HepG2 (cell line): Measurements from ENCODE around the gene OR3A3. TPM values are rescaled to one million over a fixed set of nuclear protein-coding genes. Genes with fewer than 3 reads are reported as not detected.

Source experiments
- ATAC-seq: fragments of 200-7000 bp; cut with Tn5 transposase; 3 replicates; pipeline ENCODE4 v1.9.1; 2020; ENCODE audit warnings: mild to moderate bottlenecking, moderate library complexity
- BruUV-seq: library from RNA; stranded (reverse); fragments of 400-500 nt; replicated peaks from 2 replicates; lab custom pipeline; 2021; lab: Mats Ljungman, UMichigan
- CTCF ChIA-PET: fragments of 300-600 bp; formaldehyde crosslinking; extraction: SDS; loops from one replicate; lab custom pipeline; 2021; ENCODE audit warnings: low total read pairs, inconsistent platforms, low intra/inter-chr PET ratio; lab: Yijun Ruan, JAX
- POLR2A ChIA-PET: fragments of 350-600 bp; sonication (Branson Sonifier 250); formaldehyde crosslinking; loops from one replicate; lab custom pipeline; 2020; ENCODE audit warnings: antibody characterized with exemption, inconsistent platforms; lab: Yijun Ruan, JAX
- DNase-seq: peaks from one replicate; pipeline ENCODE4 v3.0.0-alpha.2; 2015; ENCODE audit warnings: low spot score
- FAIRE-seq: peaks from 3 replicates; lab custom pipeline; 2011; peaks lifted over from hg19 to GRCh38; lab: Jason Lieb, UNC
- H2AFZ ChIP-seq: one replicate; pipeline ENCODE4 v1.6.1; 2011; ENCODE audit warnings: low read length, inconsistent platforms
- H3K27ac ChIP-seq: fragments of 300-600 bp; 3 replicates; pipeline ENCODE4 v1.8.0; 2011; ENCODE audit warnings: mixed run types, mild to moderate bottlenecking, mixed read lengths, low read length, inconsistent platforms; ENCODE audit not compliant: insufficient read depth; ENCODE audit errors: extremely low read length
- H3K27me3 ChIP-seq, 2 experiments: fragments of 200-600 bp in 1 of 2; 2 replicates in 1 of 2; 3 replicates in 1 of 2; pipeline versions ENCODE4 v1.6.0 to v1.8.0; 2011; ENCODE audit warnings: low read length in 2 of 2, mild to moderate bottlenecking in 2 of 2, moderate library complexity in 2 of 2, inconsistent platforms in 1 of 2; ENCODE audit not compliant: insufficient read depth in 2 of 2, control insufficient read depth in 1 of 2
- H3K36me3 ChIP-seq, 2 experiments: fragments of 200-600 bp in 1 of 2; replicated peaks in 1 of 2; 2 replicates in 1 of 2; 3 replicates in 1 of 2; pipeline versions ENCODE4 v1.5.1 to v1.8.0; 2011; ENCODE audit warnings: low read length in 2 of 2, inconsistent platforms in 1 of 2; ENCODE audit not compliant: insufficient read depth in 2 of 2, control insufficient read depth in 1 of 2
- H3K4me1 ChIP-seq: 2 replicates; pipeline ENCODE4 v1.5.1; 2012; ENCODE audit warnings: low read length, inconsistent platforms; ENCODE audit not compliant: insufficient read depth
- H3K4me2 ChIP-seq: 2 replicates; pipeline ENCODE4 v1.6.0; 2011; ENCODE audit warnings: low read depth, low read length, inconsistent platforms
- H3K4me3 ChIP-seq, 3 experiments: fragments of 200-600 bp in 1 of 3; sonication (generic), shearing (Covaris generic) in 1 of 3; replicated peaks in 1 of 3; 2 replicates each; pipeline ENCODE4 v1.5.1; 2011 to 2016; ENCODE audit warnings: low read length in 3 of 3, inconsistent platforms in 2 of 3, low read depth in 2 of 3, mild to moderate bottlenecking in 2 of 3, control low read depth in 1 of 3, mixed read lengths in 1 of 3; ENCODE audit not compliant: insufficient read depth in 1 of 3
- H3K79me2 ChIP-seq: one replicate; pipeline ENCODE4 v1.6.1; 2011; ENCODE audit warnings: low read length, inconsistent platforms; ENCODE audit not compliant: insufficient read depth
- H3K9ac ChIP-seq: 2 replicates; pipeline ENCODE4 v1.6.0; 2011; ENCODE audit warnings: mild to moderate bottlenecking, low read depth, low read length, inconsistent platforms; ENCODE audit not compliant: insufficient read depth
- H3K9me3 ChIP-seq: 2 replicates; pipeline ENCODE4 v1.5.1; 2012; ENCODE audit warnings: mild to moderate bottlenecking, low read length
- H4K20me1 ChIP-seq: 2 replicates; pipeline ENCODE4 v1.6.0; 2011; ENCODE audit warnings: inconsistent platforms, mild to moderate bottlenecking, low read length, moderate library complexity; ENCODE audit not compliant: insufficient read depth
- BRD4 ChIP-seq: sonication (generic); formaldehyde crosslinking; IDR thresholded peaks from 2 replicates; pipeline ENCODE4 v1.4.0; 2020; ENCODE audit warnings: missing genetic modification reagents
- ELF4 ChIP-seq: sonication (generic); formaldehyde crosslinking; IDR thresholded peaks from 2 replicates; pipeline ENCODE4 v1.5.0; 2020; ENCODE audit warnings: missing genetic modification reagents, mild to moderate bottlenecking, moderate library complexity, borderline replicate concordance
- MEIS2 ChIP-seq: sonication (generic); formaldehyde crosslinking; IDR thresholded peaks from 2 replicates; pipeline ENCODE4 v1.9.0; 2021; ENCODE audit warnings: mild to moderate bottlenecking, missing genetic modification reagents
- MIER3 ChIP-seq: IDR thresholded peaks from 2 replicates; pipeline ENCODE4 v1.6.1; 2016; ENCODE audit warnings: missing compliant biosample characterization, borderline replicate concordance
- MXI1 ChIP-seq: IDR thresholded peaks from 3 replicates; pipeline ENCODE4 v1.6.1; 2012; ENCODE audit warnings: low read depth, low read length, inconsistent platforms, borderline replicate concordance
- NFYB ChIP-seq: sonication (generic); formaldehyde crosslinking; IDR thresholded peaks from 2 replicates; pipeline ENCODE4 v1.4.0; 2020; ENCODE audit warnings: missing genetic modification reagents
- NR3C1 ChIP-seq: sonication (generic); formaldehyde crosslinking; IDR thresholded peaks from 2 replicates; pipeline ENCODE4 v1.4.0; 2020; ENCODE audit warnings: missing genetic modification reagents
- PITX1 ChIP-seq: sonication (generic); formaldehyde crosslinking; IDR thresholded peaks from 2 replicates; pipeline ENCODE4 v1.5.1; 2020; ENCODE audit warnings: mild to moderate bottlenecking, missing genetic modification reagents
- SKI ChIP-seq: fragments of 450-650 bp; IDR thresholded peaks from one replicate; pipeline ENCODE4 v1.6.1; 2018; ENCODE audit warnings: mild to moderate bottlenecking; ENCODE audit not compliant: partially characterized antibody
- SP2 ChIP-seq: sonication (generic); formaldehyde crosslinking; IDR thresholded peaks from 2 replicates; pipeline ENCODE4 v1.5.1; 2020; ENCODE audit warnings: mild to moderate bottlenecking, missing genetic modification reagents
- TBP ChIP-seq: sonication (generic); formaldehyde crosslinking; IDR thresholded peaks from 2 replicates; pipeline ENCODE4 v1.5.0; 2020; ENCODE audit warnings: missing genetic modification reagents
- TCF12 ChIP-seq, 2 experiments: fragments of 450-650 bp in 1 of 2; sonication (generic) in 1 of 2; formaldehyde crosslinking in 1 of 2; IDR thresholded peaks; 2 replicates each; pipeline versions ENCODE4 v1.6.1 to v1.8.0; 2017 to 2022; ENCODE audit warnings: antibody characterized with exemption in 1 of 2, mild to moderate bottlenecking in 1 of 2, missing genetic modification reagents in 1 of 2, moderate library complexity in 1 of 2
- ZFP90 ChIP-seq: sonication (generic); formaldehyde crosslinking; IDR thresholded peaks from 2 replicates; pipeline ENCODE4 v1.8.0; 2022; ENCODE audit warnings: missing genetic modification reagents, mild to moderate bottlenecking, inconsistent platforms, borderline replicate concordance
- ZNF24 ChIP-seq: fragments of 450-650 bp; IDR thresholded peaks from 2 replicates; pipeline ENCODE4 v1.6.1; 2017; ENCODE audit warnings: antibody characterized with exemption, mild to moderate bottlenecking
- ZNF3 ChIP-seq: IDR thresholded peaks from 2 replicates; pipeline ENCODE4 v1.7.0; 2017; ENCODE audit warnings: inconsistent platforms
- ZNF557 ChIP-seq: sonication (generic); formaldehyde crosslinking; IDR thresholded peaks from 2 replicates; pipeline ENCODE4 v1.4.0; 2020; ENCODE audit warnings: missing genetic modification reagents
- ZNF747 ChIP-seq: sonication (generic); formaldehyde crosslinking; IDR thresholded peaks from 2 replicates; pipeline ENCODE4 v1.8.1; 2023; ENCODE audit warnings: missing genetic modification reagents, mild to moderate bottlenecking, borderline replicate concordance
- ZNF816 ChIP-seq: sonication (generic); formaldehyde crosslinking; IDR thresholded peaks from 2 replicates; pipeline ENCODE4 v1.8.0; 2022; ENCODE audit warnings: missing genetic modification reagents, mild to moderate bottlenecking, borderline replicate concordance
- WGBS: methylation state at CpG from one replicate; pipeline ENCODE4 v1.1.6; 2017; ENCODE audit warnings: low lambda C conversion rate; 5-methylcytosine and 5-hydroxymethylcytosine counted together
- in situ Hi-C: cut with HindIII; loops from 2 replicates; pipeline ENCODE4 v1.10.0; 2017; ENCODE audit warnings: low pct_unique_long_range_greater_than_20kb; ENCODE audit not compliant: extremely low pct_ligation_motif_present
- intact Hi-C: fragments of 100-400 bp; cut with micrococcal nuclease; formaldehyde crosslinking; loops from one replicate; pipeline ENCODE4 v1.10.0; 2022; ENCODE audit not compliant: unreplicated experiment
- polyA plus RNA-seq, 8 experiments: library from polyadenylated mRNA; depleted of rRNA in 3 of 8; stranded (reverse) in 7 of 8; unstranded in 1 of 8; fragments of >200 nt; fragmentation: Illumina TruSeq in 4 of 8; extraction: Trizol in 4 of 8; gene quantifications; 2 replicates each; pipeline versions ENCODE4 v1.2.1 to v1.2.3, GENCODE V29; 2011 to 2016; ENCODE audit warnings: low read depth in 4 of 8, missing spikeins in 1 of 8, mixed read lengths in 1 of 8; ENCODE audit not compliant: insufficient read depth in 1 of 8
- total RNA-seq, 5 experiments: library from RNA; depleted of rRNA; stranded (reverse); fragments of >200 nt; fragmentation: Illumina TruSeq; extraction: Trizol; gene quantifications; 2 replicates each; pipeline ENCODE4 v1.2.3, GENCODE V29; 2016; ENCODE audit warnings: low read depth in 1 of 5
- TF ChIP-seq, protein P1 (sequence below): sonication (generic); formaldehyde crosslinking; IDR thresholded peaks from 2 replicates; pipeline ENCODE4 v1.4.0; 2020; ENCODE audit warnings: missing genetic modification reagents
- TF ChIP-seq, protein P2 (sequence below): sonication (generic); formaldehyde crosslinking; IDR thresholded peaks from 2 replicates; pipeline ENCODE4 v1.5.1; 2020; ENCODE audit warnings: mild to moderate bottlenecking, missing genetic modification reagents, moderate library complexity

OR3A3 gene
- total and polyA plus RNA-seq, 2 of the 13 experiments (the other 11 are each of a cell fraction or from before 2014, with no cell fraction given), result not detected

DNA sequence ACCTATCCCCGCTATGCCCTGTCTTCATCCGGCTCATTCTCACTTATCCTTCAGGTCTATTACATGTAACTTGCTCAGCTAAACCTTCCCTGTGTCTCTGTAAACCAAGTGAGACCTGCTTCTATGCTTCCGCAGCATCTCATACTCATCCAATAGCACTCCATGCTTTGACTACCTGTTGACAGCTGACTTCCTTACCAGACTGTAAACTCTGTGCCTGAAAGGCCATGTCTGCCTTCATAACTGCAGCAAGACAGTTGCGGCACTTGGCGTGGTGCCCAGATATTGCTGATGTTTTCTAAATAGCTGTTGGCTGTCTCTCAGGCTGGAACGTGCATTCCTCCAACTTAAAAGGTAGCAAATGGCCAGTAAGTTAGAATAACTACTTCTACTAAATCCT lies 11.1 kb upstream of the OR3A3 start:
- Histone ChIP-seq H3K4me2 (no peak overlapping the region), H2AFZ (no peak overlapping the region), H3K9me3 (no peaks in the 10 kb centered on the region), H3K27me3 (no peaks in the 10 kb centered on the region; a peak in 1 of 5 replicates), H3K4me3 (no peak overlapping the region), H3K4me1 (no peaks in the 10 kb centered on the region), H3K9ac (no peak overlapping the region), H3K36me3 (no peaks in the 10 kb centered on the region; a peak in 1 of 5 replicates), H4K20me1 (no peaks in the 10 kb centered on the region), H3K79me2 (no peaks in the 10 kb centered on the region), H3K27ac (no peak overlapping the region)
- no peak for ATAC-seq
- DNase-seq, result no peak
- WGBS, result 25% methylated on average over 4 of the region's 6 CpGs
- in situ Hi-C loops (no loop called here), intact Hi-C loops (no loop called here)
- no peak for FAIRE-seq
- ChIA-PET POLR2A (no interaction called here), CTCF (no interaction called here)
- TF ChIP-seq TCF12 (IDR thresholded peaks at IDR 0.05) (no peak), TCF12 (CRISPR knock-in tag; IDR thresholded peaks at IDR 0.05) (no peak), ZNF747 (CRISPR knock-in tag) (no peak), ZNF24 (no peak), ELF4 (no peak), BRD4 (CRISPR knock-in tag) (no peak), PITX1 (CRISPR knock-in tag) (no peak), ZNF557 (no peak), TBP (CRISPR knock-in tag) (no peak), ZFP90 (no peak), SP2 (CRISPR knock-in tag) (no peak), ZNF3 (CRISPR knock-in tag) (no peak), NR3C1 (no peak), MIER3 (CRISPR knock-in tag) (no peak), NFYB (CRISPR knock-in tag) (no peak), MEIS2 (no peak), SKI (no peak), ZNF816 (CRISPR knock-in tag) (no peak), MXI1 (no peak)
- TF ChIP-seq, protein P1, sequence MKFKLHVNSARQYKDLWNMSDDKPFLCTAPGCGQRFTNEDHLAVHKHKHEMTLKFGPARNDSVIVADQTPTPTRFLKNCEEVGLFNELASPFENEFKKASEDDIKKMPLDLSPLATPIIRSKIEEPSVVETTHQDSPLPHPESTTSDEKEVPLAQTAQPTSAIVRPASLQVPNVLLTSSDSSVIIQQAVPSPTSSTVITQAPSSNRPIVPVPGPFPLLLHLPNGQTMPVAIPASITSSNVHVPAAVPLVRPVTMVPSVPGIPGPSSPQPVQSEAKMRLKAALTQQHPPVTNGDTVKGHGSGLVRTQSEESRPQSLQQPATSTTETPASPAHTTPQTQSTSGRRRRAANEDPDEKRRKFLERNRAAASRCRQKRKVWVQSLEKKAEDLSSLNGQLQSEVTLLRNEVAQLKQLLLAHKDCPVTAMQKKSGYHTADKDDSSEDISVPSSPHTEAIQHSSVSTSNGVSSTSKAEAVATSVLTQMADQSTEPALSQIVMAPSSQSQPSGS (CRISPR knock-in tag), result no peak
- TF ChIP-seq, protein P2, sequence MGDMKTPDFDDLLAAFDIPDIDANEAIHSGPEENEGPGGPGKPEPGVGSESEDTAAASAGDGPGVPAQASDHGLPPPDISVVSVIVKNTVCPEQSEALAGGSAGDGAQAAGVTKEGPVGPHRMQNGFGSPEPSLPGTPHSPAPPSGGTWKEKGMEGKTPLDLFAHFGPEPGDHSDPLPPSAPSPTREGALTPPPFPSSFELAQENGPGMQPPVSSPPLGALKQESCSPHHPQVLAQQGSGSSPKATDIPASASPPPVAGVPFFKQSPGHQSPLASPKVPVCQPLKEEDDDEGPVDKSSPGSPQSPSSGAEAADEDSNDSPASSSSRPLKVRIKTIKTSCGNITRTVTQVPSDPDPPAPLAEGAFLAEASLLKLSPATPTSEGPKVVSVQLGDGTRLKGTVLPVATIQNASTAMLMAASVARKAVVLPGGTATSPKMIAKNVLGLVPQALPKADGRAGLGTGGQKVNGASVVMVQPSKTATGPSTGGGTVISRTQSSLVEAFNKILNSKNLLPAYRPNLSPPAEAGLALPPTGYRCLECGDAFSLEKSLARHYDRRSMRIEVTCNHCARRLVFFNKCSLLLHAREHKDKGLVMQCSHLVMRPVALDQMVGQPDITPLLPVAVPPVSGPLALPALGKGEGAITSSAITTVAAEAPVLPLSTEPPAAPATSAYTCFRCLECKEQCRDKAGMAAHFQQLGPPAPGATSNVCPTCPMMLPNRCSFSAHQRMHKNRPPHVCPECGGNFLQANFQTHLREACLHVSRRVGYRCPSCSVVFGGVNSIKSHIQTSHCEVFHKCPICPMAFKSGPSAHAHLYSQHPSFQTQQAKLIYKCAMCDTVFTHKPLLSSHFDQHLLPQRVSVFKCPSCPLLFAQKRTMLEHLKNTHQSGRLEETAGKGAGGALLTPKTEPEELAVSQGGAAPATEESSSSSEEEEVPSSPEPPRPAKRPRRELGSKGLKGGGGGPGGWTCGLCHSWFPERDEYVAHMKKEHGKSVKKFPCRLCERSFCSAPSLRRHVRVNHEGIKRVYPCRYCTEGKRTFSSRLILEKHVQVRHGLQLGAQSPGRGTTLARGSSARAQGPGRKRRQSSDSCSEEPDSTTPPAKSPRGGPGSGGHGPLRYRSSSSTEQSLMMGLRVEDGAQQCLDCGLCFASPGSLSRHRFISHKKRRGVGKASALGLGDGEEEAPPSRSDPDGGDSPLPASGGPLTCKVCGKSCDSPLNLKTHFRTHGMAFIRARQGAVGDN (CRISPR knock-in tag), result no peak
- no TSS peak for BruUV-seq
